ENCODE results near the gene ZC3H8.
A peak's percentile ranks its signal among the peaks of the same experiment; 100 is the strongest.

Gene ZC3H8

GRCh38 chr2:112195167-112195766 lies 59.6 kb downstream of the ZC3H8 start:
- no peak for DNase-seq (ENCODE audit: low read depth)

GRCh38 chr2:112194482-112194881 lies 60.4 kb downstream of the ZC3H8 start:
- DNase-seq (ENCODE audit: low read depth) = no peak

GRCh38 chr2:112194028-112194427 lies 60.8 kb downstream of the ZC3H8 start:
- no peak for DNase-seq (ENCODE audit: low read depth)

- DNase-seq (ENCODE audit: low read depth) = no peak
Measured at GRCh38 chr2:112189001-112189556, 65.8 kb downstream of the ZC3H8 start.

GRCh38 chr2:112187805-112188596 lies 66.8 kb downstream of the ZC3H8 start:
- no peak for DNase-seq (ENCODE audit: low read depth)

- no peak for DNase-seq (ENCODE audit: low read depth)
Measured at GRCh38 chr2:112187046-112187715, 67.7 kb downstream of the ZC3H8 start.

GRCh38 chr2:112185131-112185530 lies 69.7 kb downstream of the ZC3H8 start:
- DNase-seq (ENCODE audit: low read depth) = no peak

GRCh38 chr2:112184121-112184520 lies 70.7 kb downstream of the ZC3H8 start:
- DNase-seq (ENCODE audit: low read depth) = no peak

- DNase-seq (ENCODE audit: low read depth) = peak; percentile 30
Measured at GRCh38 chr2:112183327-112184025, 71.4 kb downstream of the ZC3H8 start.

GRCh38 chr2:112182581-112183034 lies 72.2 kb downstream of the ZC3H8 start:
- DNase-seq (ENCODE audit: low read depth) = no peak

GRCh38 chr2:112181571-112182290 lies 73.1 kb downstream of the ZC3H8 start:
- DNase-seq (ENCODE audit: low read depth) = no peak

GRCh38 chr2:112175958-112176573 lies 78.8 kb downstream of the ZC3H8 start:
- peak; percentile 42 for DNase-seq (ENCODE audit: low read depth)

GRCh38 chr2:112175333-112175732 lies 79.5 kb downstream of the ZC3H8 start:
- DNase-seq (ENCODE audit: low read depth) = no peak

GRCh38 chr2:112174383-112174782 lies 80.5 kb downstream of the ZC3H8 start:
- DNase-seq (ENCODE audit: low read depth) = no peak

GRCh38 chr2:112173646-112174319 lies 81.1 kb downstream of the ZC3H8 start:
- no peak for DNase-seq (ENCODE audit: low read depth)

- no peak for DNase-seq (ENCODE audit: low read depth)
Measured at GRCh38 chr2:112170495-112170894, 84.3 kb downstream of the ZC3H8 start.

- DNase-seq (ENCODE audit: low read depth) = no peak
Measured at GRCh38 chr2:112168422-112169124, 86.3 kb downstream of the ZC3H8 start.

- DNase-seq (ENCODE audit: low read depth) = no peak
Measured at GRCh38 chr2:112166806-112167499, 87.9 kb downstream of the ZC3H8 start.

- DNase-seq (ENCODE audit: low read depth) = no peak
Measured at GRCh38 chr2:112165296-112165695, 89.5 kb downstream of the ZC3H8 start.
